ENCODE data around the gene GAL3ST1.

GAL3ST1 gene

DNA sequence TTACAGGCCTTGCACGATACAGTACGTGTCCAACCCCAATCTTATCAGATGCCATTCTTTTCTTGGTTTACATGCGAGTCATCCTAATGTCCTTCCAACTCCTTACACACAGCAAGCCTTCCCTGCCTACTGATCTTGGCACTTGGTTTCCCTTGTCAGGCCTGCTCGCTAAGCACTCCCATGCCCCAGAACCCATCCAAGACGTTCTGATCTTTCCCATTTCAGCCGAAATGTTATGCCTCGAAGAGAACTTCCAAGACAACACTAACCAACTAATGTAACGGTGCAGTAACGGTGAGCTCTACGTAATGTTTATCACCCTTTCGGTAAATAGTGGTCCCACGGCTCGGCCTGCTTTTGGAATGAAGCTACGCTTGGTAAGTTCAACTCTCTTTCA, 16.7 kb upstream of the GAL3ST1 start:
- H3K4me1 ChIP-seq (ENCODE audit: control insufficient read depth in 1 of 2, insufficient read depth in 2 of 2, low read length in 2 of 2) = peaks cover 0 to 5% of the 10 kb centered on the region in 2 experiments
- H2AK5ac ChIP-seq (ENCODE audit: low read length) = peak overlapping the region; percentile 27
- H3K9me3 ChIP-seq (ENCODE audit: insufficient read depth, low read depth, low read length) = no peaks in the 10 kb centered on the region
- H2BK5ac ChIP-seq (ENCODE audit: low read depth, low read length, poor library complexity) = no peak overlapping the region
- H2BK12ac ChIP-seq (ENCODE audit: low read length) = no peak overlapping the region
- H4K91ac ChIP-seq (ENCODE audit: low read depth, low read length) = peak overlapping the region; percentile 20
- peak overlapping the region; percentile 28 for H4K12ac ChIP-seq (ENCODE audit: low read depth, low read length)
- peak overlapping the region; percentile 80 for H3K4ac ChIP-seq (ENCODE audit: low read depth, low read length)
- no peaks in the 10 kb centered on the region for H3K27me3 ChIP-seq (ENCODE audit: insufficient read depth, low read length)
- peak overlapping the region; percentile 70 for H4K8ac ChIP-seq (ENCODE audit: low read depth, low read length)
- no peak overlapping the region for H3K14ac ChIP-seq (ENCODE audit: low read length)
- peaks cover 5% of the 10 kb centered on the region for H3K79me2 ChIP-seq (ENCODE audit: control insufficient read depth, insufficient read depth, low read length, poor library complexity)
- H3K9ac ChIP-seq (ENCODE audit: low read length) = peak overlapping the region; percentile 91
- no peak overlapping the region for H2AFZ ChIP-seq (ENCODE audit: insufficient read depth, low read length, poor library complexity)
- peak overlapping the region; percentile 82 for H3K4me2 ChIP-seq (ENCODE audit: low read length)
- peak in 1 of 2 donors; percentile 32 for DNase-seq
- no peaks in the 10 kb centered on the region for H3K79me1 ChIP-seq (ENCODE audit: low read length)
- H3K18ac ChIP-seq (ENCODE audit: low read length) = no peak overlapping the region
- peak overlapping the region; percentile 12 for H3K23ac ChIP-seq (ENCODE audit: low read length)
- H3K4me3 ChIP-seq (ENCODE audit: low read depth, low read length) = peak overlapping the region; percentile 80
- H2BK120ac ChIP-seq (ENCODE audit: insufficient read depth, low read length, poor library complexity) = no peak overlapping the region
- H3K36me3 ChIP-seq (ENCODE audit: control insufficient read depth in 1 of 2, insufficient read depth in 2 of 2, low read length in 2 of 2) = peaks cover 27 to 31% of the 10 kb centered on the region in 2 experiments
- H3K27ac ChIP-seq (ENCODE audit: low read depth, low read length) = no peak overlapping the region
- no CpG with 5 or more reads among the region's 14 CpGs for WGBS (ENCODE audit: extremely low coverage, insufficient coverage, insufficient read length)

DNA sequence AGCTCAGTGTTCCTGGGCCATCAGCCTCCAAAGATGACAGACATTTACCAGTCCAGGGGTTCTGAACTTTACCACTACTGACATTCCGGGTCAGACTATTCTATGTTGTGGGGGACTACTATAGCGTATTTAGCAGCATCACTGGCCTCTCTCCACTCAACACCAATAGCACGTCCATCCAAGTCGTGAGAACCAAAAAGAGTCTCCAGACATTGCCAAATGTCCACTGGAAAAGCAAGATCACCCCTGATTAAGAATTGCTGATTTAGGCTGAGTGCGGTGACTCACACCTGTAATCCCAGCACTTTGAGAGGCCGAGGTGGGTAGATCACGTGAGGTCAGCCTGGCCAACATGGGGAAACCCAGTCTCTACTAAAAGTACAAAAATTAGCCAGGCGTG, 11.9 kb upstream of the GAL3ST1 start:
- Histone ChIP-seq H4K91ac (ENCODE audit: low read depth, low read length) (no peak overlapping the region), H3K23ac (ENCODE audit: low read length) (no peak overlapping the region), H2AFZ (ENCODE audit: insufficient read depth, low read length, poor library complexity) (no peak overlapping the region), H3K4ac (ENCODE audit: low read depth, low read length) (no peak overlapping the region), H3K27me3 (ENCODE audit: insufficient read depth, low read length) (no peaks in the 10 kb centered on the region), H2BK5ac (ENCODE audit: low read depth, low read length, poor library complexity) (no peak overlapping the region), H3K79me1 (ENCODE audit: low read length) (no peaks in the 10 kb centered on the region), H3K4me1 (ENCODE audit: control insufficient read depth in 1 of 2, insufficient read depth in 2 of 2, low read length in 2 of 2) (peaks cover 0 to 5% of the 10 kb centered on the region in 2 experiments), H3K9me3 (ENCODE audit: insufficient read depth, low read depth, low read length) (no peaks in the 10 kb centered on the region), H2AK5ac (ENCODE audit: low read length) (no peak overlapping the region), H3K4me2 (ENCODE audit: low read length) (no peak overlapping the region), H3K18ac (ENCODE audit: low read length) (no peak overlapping the region), H3K14ac (ENCODE audit: low read length) (no peak overlapping the region), H2BK120ac (ENCODE audit: insufficient read depth, low read length, poor library complexity) (no peak overlapping the region), H3K9ac (ENCODE audit: low read length) (no peak overlapping the region), H2BK12ac (ENCODE audit: low read length) (no peak overlapping the region), H4K8ac (ENCODE audit: low read depth, low read length) (no peak overlapping the region), H3K36me3 (ENCODE audit: control insufficient read depth in 1 of 2, insufficient read depth in 2 of 2, low read length in 2 of 2) (peaks cover 69 to 77% of the 10 kb centered on the region in 2 experiments), H3K27ac (ENCODE audit: low read depth, low read length) (no peak overlapping the region), H4K12ac (ENCODE audit: low read depth, low read length) (no peak overlapping the region), H3K4me3 (ENCODE audit: low read depth, low read length) (no peak overlapping the region), H3K79me2 (ENCODE audit: control insufficient read depth, insufficient read depth, low read length, poor library complexity) (peaks cover 4% of the 10 kb centered on the region)
- DNase-seq = no peak
- no CpG with 5 or more reads among the region's 8 CpGs for whole genome bisulfite sequencing (ENCODE audit: extremely low coverage, insufficient coverage, insufficient read length)

DNA sequence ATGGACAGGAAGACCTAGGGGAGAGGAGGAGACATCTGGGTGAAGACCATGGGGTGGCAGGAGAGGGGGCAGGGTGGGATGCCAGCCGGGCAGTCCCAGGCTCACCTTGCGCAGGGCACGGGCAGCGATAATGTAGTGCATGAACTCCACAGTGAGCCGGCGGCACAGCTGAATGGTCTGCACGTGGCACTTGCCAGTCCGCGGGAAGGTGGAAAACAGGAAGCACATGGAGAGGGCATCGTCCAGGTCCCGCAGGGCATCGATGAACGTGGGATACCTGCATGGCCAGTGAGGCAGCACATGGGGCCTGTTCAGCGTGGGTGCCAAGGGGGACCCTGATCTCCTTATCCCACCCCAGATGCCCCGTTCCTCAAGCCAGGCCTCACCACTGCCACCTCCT, 10.0 kb upstream of the GAL3ST1 start:
- Histone ChIP-seq H4K12ac (ENCODE audit: low read depth, low read length) (no peak overlapping the region), H3K9ac (ENCODE audit: low read length) (no peak overlapping the region), H2AFZ (ENCODE audit: insufficient read depth, low read length, poor library complexity) (no peak overlapping the region), H2AK5ac (ENCODE audit: low read length) (no peak overlapping the region), H2BK12ac (ENCODE audit: low read length) (no peak overlapping the region), H3K4me2 (ENCODE audit: low read length) (no peak overlapping the region), H2BK120ac (ENCODE audit: insufficient read depth, low read length, poor library complexity) (no peak overlapping the region), H3K79me2 (ENCODE audit: control insufficient read depth, insufficient read depth, low read length, poor library complexity) (no peaks in the 10 kb centered on the region), H3K27me3 (ENCODE audit: insufficient read depth, low read length) (no peaks in the 10 kb centered on the region), H3K9me3 (ENCODE audit: insufficient read depth, low read depth, low read length) (no peaks in the 10 kb centered on the region), H3K18ac (ENCODE audit: low read length) (no peak overlapping the region), H3K36me3 (ENCODE audit: control insufficient read depth in 1 of 2, insufficient read depth in 2 of 2, low read length in 2 of 2) (peaks cover 89 to 96% of the 10 kb centered on the region in 2 experiments), H4K91ac (ENCODE audit: low read depth, low read length) (no peak overlapping the region), H3K4ac (ENCODE audit: low read depth, low read length) (no peak overlapping the region), H3K27ac (ENCODE audit: low read depth, low read length) (no peak overlapping the region), H2BK5ac (ENCODE audit: low read depth, low read length, poor library complexity) (no peak overlapping the region), H3K4me1 (ENCODE audit: control insufficient read depth in 1 of 2, insufficient read depth in 2 of 2, low read length in 2 of 2) (no peaks in the 10 kb centered on the region), H3K79me1 (ENCODE audit: low read length) (no peaks in the 10 kb centered on the region), H4K8ac (ENCODE audit: low read depth, low read length) (no peak overlapping the region), H3K23ac (ENCODE audit: low read length) (no peak overlapping the region), H3K4me3 (ENCODE audit: low read depth, low read length) (peak overlapping the region; percentile 21), H3K14ac (ENCODE audit: low read length) (no peak overlapping the region)
- no CpG with 5 or more reads among the region's 15 CpGs for WGBS (ENCODE audit: extremely low coverage, insufficient coverage, insufficient read length)
- no peak for DNase-seq

DNA sequence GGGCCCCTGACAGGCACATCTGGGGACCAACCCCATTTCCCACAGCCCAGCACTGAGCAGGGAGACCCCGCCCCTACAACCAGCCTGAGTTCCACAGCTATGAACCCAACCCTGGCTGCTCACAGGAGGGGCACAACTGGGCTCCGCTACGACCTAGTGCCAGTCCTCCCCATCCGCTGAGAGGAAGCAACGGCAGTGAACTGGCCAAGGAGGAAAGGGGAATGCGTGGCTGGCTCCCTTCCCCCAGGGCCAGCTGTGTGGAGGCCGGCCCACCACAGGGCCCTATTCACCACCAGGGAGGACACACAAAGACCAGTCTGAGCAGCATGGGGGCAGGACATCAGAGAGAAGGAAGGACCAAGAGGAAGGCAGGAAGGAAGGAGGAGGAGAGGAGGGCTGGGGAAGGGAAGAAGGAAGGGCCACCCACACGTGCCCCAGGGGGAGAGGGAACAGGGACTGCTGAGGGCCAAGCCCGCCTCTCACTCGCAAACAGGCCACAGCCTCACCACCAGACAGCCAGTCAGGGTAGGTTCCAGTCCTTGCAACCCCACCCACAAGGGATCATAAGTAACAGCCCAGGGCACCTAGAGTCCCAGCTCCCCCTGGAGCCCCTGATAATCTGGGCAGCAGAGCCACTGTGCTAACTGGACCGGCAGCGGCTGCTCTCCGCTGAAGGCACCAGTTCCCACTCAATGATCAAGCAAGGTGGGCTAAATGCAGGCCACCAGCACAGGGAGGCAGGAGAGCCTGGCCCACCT, 8.5 kb upstream of the GAL3ST1 start:
- no peak overlapping the region for H2BK120ac ChIP-seq (ENCODE audit: insufficient read depth, low read length, poor library complexity)
- WGBS (ENCODE audit: extremely low coverage, insufficient coverage, insufficient read length) = no CpG with 5 or more reads among the region's 13 CpGs
- no peak overlapping the region for H2AK5ac ChIP-seq (ENCODE audit: low read length)
- H3K4ac ChIP-seq (ENCODE audit: low read depth, low read length) = no peak overlapping the region
- H2AFZ ChIP-seq (ENCODE audit: insufficient read depth, low read length, poor library complexity) = no peak overlapping the region
- H3K4me1 ChIP-seq (ENCODE audit: control insufficient read depth in 1 of 2, insufficient read depth in 2 of 2, low read length in 2 of 2) = no peaks in the 10 kb centered on the region
- no peak overlapping the region for H3K4me2 ChIP-seq (ENCODE audit: low read length)
- no peak overlapping the region for H4K12ac ChIP-seq (ENCODE audit: low read depth, low read length)
- no peak overlapping the region for H2BK12ac ChIP-seq (ENCODE audit: low read length)
- no peaks in the 10 kb centered on the region for H3K9me3 ChIP-seq (ENCODE audit: insufficient read depth, low read depth, low read length)
- no peak overlapping the region for H4K91ac ChIP-seq (ENCODE audit: low read depth, low read length)
- no peaks in the 10 kb centered on the region for H3K27me3 ChIP-seq (ENCODE audit: insufficient read depth, low read length)
- no peak overlapping the region for H3K14ac ChIP-seq (ENCODE audit: low read length)
- no peaks in the 10 kb centered on the region for H3K79me2 ChIP-seq (ENCODE audit: control insufficient read depth, insufficient read depth, low read length, poor library complexity)
- no peak overlapping the region for H3K23ac ChIP-seq (ENCODE audit: low read length)
- H3K27ac ChIP-seq (ENCODE audit: low read depth, low read length) = no peak overlapping the region
- peaks cover 93 to 97% of the 10 kb centered on the region in 2 experiments for H3K36me3 ChIP-seq (ENCODE audit: control insufficient read depth in 1 of 2, insufficient read depth in 2 of 2, low read length in 2 of 2)
- DNase-seq = no peak
- no peak overlapping the region for H3K9ac ChIP-seq (ENCODE audit: low read length)
- H2BK5ac ChIP-seq (ENCODE audit: low read depth, low read length, poor library complexity) = no peak overlapping the region
- no peak overlapping the region for H3K4me3 ChIP-seq (ENCODE audit: low read depth, low read length)
- H3K79me1 ChIP-seq (ENCODE audit: low read length) = no peaks in the 10 kb centered on the region
- H4K8ac ChIP-seq (ENCODE audit: low read depth, low read length) = no peak overlapping the region
- H3K18ac ChIP-seq (ENCODE audit: low read length) = no peak overlapping the region
